ENCODE data around the gene HOXB4. TPM values are rescaled to one million over a fixed set of nuclear protein-coding genes. Genes with fewer than 3 reads are reported as not detected.
A peak's percentile ranks its signal among the peaks of the same experiment; 100 is the strongest.

The HOXB4 gene
- total RNA-seq, 1 experiment from 2014 or later, result 11.3 TPM

GRCh38 chr17:48526608-48527546 is 51.3 kb downstream of the HOXB4 start:
- POLR2A ChIA-PET, result no interaction called here
- H2AFZ ChIP-seq (ENCODE audit: low read depth, low read length, poor library complexity, severe bottlenecking), result no peak overlapping the region
- H3K9me3 ChIP-seq (ENCODE audit: control insufficient read depth in 1 of 2, insufficient read depth in 1 of 2, low read depth in 1 of 2, low read length in 2 of 2), result no peaks in the 10 kb centered on the region
- no peaks in the 10 kb centered on the region for H4K20me1 ChIP-seq (ENCODE audit: insufficient read depth)
- H3K4me2 ChIP-seq (ENCODE audit: low read length), result no peak overlapping the region
- no peaks in the 10 kb centered on the region for H3K27me3 ChIP-seq (ENCODE audit: insufficient read depth, low read length)
- H3K36me3 ChIP-seq (ENCODE audit: control insufficient read depth in 1 of 2, insufficient read depth in 2 of 2, low read length in 2 of 2), result no peaks in the 10 kb centered on the region
- RAD21 ChIA-PET (ENCODE audit: low non-redundant PET in 1 of 2, low total read pairs in 2 of 2, uncharacterized antibody in 2 of 2, unreplicated experiment in 2 of 2), result no interaction called here
- no peaks in the 10 kb centered on the region for H3K79me2 ChIP-seq (ENCODE audit: insufficient read depth, low read length)
- H3K9ac ChIP-seq (ENCODE audit: low read length), result no peak overlapping the region
- no peaks in the 10 kb centered on the region for H3K9me2 ChIP-seq (ENCODE audit: insufficient read depth)
- H3K4me3 ChIP-seq (replicated peaks in 1 of 2; ENCODE audit: low read depth in 1 of 2, low read length in 2 of 2), result no peak overlapping the region
- intact Hi-C loops (cut with micrococcal nuclease), result no loop called here
- TF ChIP-seq CTCF (IDR thresholded peaks at IDR 0.05 in 2 of 3, conservative IDR thresholded peaks at IDR 0.05 in 1 of 3; ENCODE audit: borderline replicate concordance in 1 of 3, insufficient read depth in 1 of 3, low read depth in 2 of 3, low read length in 2 of 3), result no peak
- no peak for TF ChIP-seq POLR2AphosphoS5 (IDR thresholded peaks at IDR 0.05; ENCODE audit: low read depth, low read length)
- no TSS peak for BruUV-seq (replicated peaks)
- no peak overlapping the region for H3K27ac ChIP-seq (ENCODE audit: low read depth, low read length)
- H3K4me1 ChIP-seq (ENCODE audit: control insufficient read depth in 1 of 2, insufficient read depth in 2 of 2, low read length in 2 of 2), result peaks cover 0 to 14% of the 10 kb centered on the region in 2 experiments; a peak in 2 of 4 replicates
- CTCF ChIA-PET, result no interaction called here
- no peak for ATAC-seq
- DNase-seq (ENCODE audit: low read depth, low spot score), result no peak

MicroRNA genes within 50 kb of the gene (microRNA counts, 767-probe panel; counts per million panel counts)
- 11,127 counts per million, percentile 10 among the panel's probes with 10 or more counts for microRNA hsa-miR-10a-5p

Other genes starting within 250 kb of the HOXB4 start
- 12.4 TPM for gene SKAP1, start 148.1 kb downstream of the HOXB4 start, total RNA-seq (2021; ENCODE audit: unreplicated experiment)
- gene HOXB1, start 47.3 kb downstream of the HOXB4 start, total RNA-seq (2021; ENCODE audit: unreplicated experiment), result not detected
- gene HOXB2, start 33.2 kb downstream of the HOXB4 start, total RNA-seq (2021; ENCODE audit: unreplicated experiment), result 2.0 TPM
- 19.8 TPM for gene HOXB3, start 11.9 kb upstream of the HOXB4 start, total RNA-seq (2021; ENCODE audit: unreplicated experiment)
- gene HOXB5, start 15.4 kb upstream of the HOXB4 start, total RNA-seq (2021; ENCODE audit: unreplicated experiment), result 19.8 TPM
- 64.8 TPM for gene HOXB6, start 26.6 kb upstream of the HOXB4 start, total RNA-seq (2021; ENCODE audit: unreplicated experiment)
- 33.6 TPM for gene HOXB7, start 32.7 kb upstream of the HOXB4 start, total RNA-seq (2021; ENCODE audit: unreplicated experiment)
- gene HOXB8, start 36.9 kb upstream of the HOXB4 start, total RNA-seq (2021; ENCODE audit: unreplicated experiment), result 44.7 TPM
- gene HOXB9, start 48.0 kb upstream of the HOXB4 start, total RNA-seq (2021; ENCODE audit: unreplicated experiment), result 40.1 TPM
- not detected for gene PRAC1, start 144.2 kb upstream of the HOXB4 start, total RNA-seq (2021; ENCODE audit: unreplicated experiment)
- gene PRAC2, start 144.8 kb upstream of the HOXB4 start, total RNA-seq (2021; ENCODE audit: unreplicated experiment), result not detected
- gene HOXB13, start 150.4 kb upstream of the HOXB4 start, total RNA-seq (2021; ENCODE audit: unreplicated experiment), result 7.8 TPM
- 0.79 TPM for gene TTLL6, start 238.9 kb upstream of the HOXB4 start, total RNA-seq (2021; ENCODE audit: unreplicated experiment)